Activated naive CD8-positive, alpha-beta T cell (primary cell): ENCODE data around the gene SOX15.

Experiments used
- H3K27ac Mint-ChIP-seq: one replicate; pipeline ENCODE4 v1.8.0; 2021; ENCODE audit warnings: mixed read lengths
- H3K27me3 Mint-ChIP-seq: one replicate; pipeline ENCODE4 v1.8.0; 2021; ENCODE audit warnings: mixed read lengths
- H3K36me3 Mint-ChIP-seq: one replicate; pipeline ENCODE4 v1.8.0; 2021; ENCODE audit warnings: mixed read lengths
- H3K4me1 Mint-ChIP-seq: one replicate; pipeline ENCODE4 v1.8.0; 2021; ENCODE audit warnings: low read depth, mixed read lengths
- H3K4me3 Mint-ChIP-seq: one replicate; pipeline ENCODE4 v1.8.0; 2021; ENCODE audit warnings: mild to moderate bottlenecking, mixed read lengths
- H3K9me3 Mint-ChIP-seq: one replicate; pipeline ENCODE4 v1.8.0; 2021; ENCODE audit warnings: low read depth, mixed read lengths

SOX15 gene

GRCh38 chr17:7558544-7559319, 31.2 kb downstream of the SOX15 start, which contains the start of gene TNFSF13:
Gene TNFSF13 (plus strand): TSS chr17:7558750. CDS start chr17:7559040, 290 bp downstream.
- Mint-ChIP-seq H3K27ac (peak within 1 kb of the TSS; percentile 85), H3K9me3 (no peaks in the 10 kb centered on the region), H3K36me3 (peaks cover 5% of the 10 kb centered on the region), H3K4me1 (peaks cover 57% of the 10 kb centered on the region), H3K4me3 (peak within 1 kb of the TSS; percentile 96), H3K27me3 (no peaks in the 10 kb centered on the region)

- no peaks in the 10 kb centered on the region for H3K27me3 Mint-ChIP-seq
- peak overlapping the region; percentile 85 for H3K27ac Mint-ChIP-seq
- no peaks in the 10 kb centered on the region for H3K9me3 Mint-ChIP-seq
- peaks cover 62% of the 10 kb centered on the region for H3K4me1 Mint-ChIP-seq
- H3K4me3 Mint-ChIP-seq: peak overlapping the region; percentile 96
- H3K36me3 Mint-ChIP-seq: peaks cover 5% of the 10 kb centered on the region
Observed at GRCh38 chr17:7557775-7558543, 31.9 kb downstream of the SOX15 start.

- no peaks in the 10 kb centered on the region for H3K27me3 Mint-ChIP-seq
- H3K27ac Mint-ChIP-seq: no peak overlapping the region
- H3K4me1 Mint-ChIP-seq: peaks cover 62% of the 10 kb centered on the region
- no peak overlapping the region for H3K4me3 Mint-ChIP-seq
- H3K36me3 Mint-ChIP-seq: no peaks in the 10 kb centered on the region
- no peaks in the 10 kb centered on the region for H3K9me3 Mint-ChIP-seq
Observed at GRCh38 chr17:7557147-7557764, 32.6 kb downstream of the SOX15 start.

GRCh38 chr17:7556627-7557026, 33.3 kb downstream of the SOX15 start:
- Mint-ChIP-seq H3K27me3 (no peaks in the 10 kb centered on the region), H3K36me3 (no peaks in the 10 kb centered on the region), H3K9me3 (no peaks in the 10 kb centered on the region), H3K27ac (peak overlapping the region; percentile 18), H3K4me3 (no peak overlapping the region), H3K4me1 (peaks cover 68% of the 10 kb centered on the region)

GRCh38 chr17:7555320-7555948, 34.5 kb downstream of the SOX15 start:
- H3K27me3 Mint-ChIP-seq: no peaks in the 10 kb centered on the region
- peaks cover 71% of the 10 kb centered on the region for H3K4me1 Mint-ChIP-seq
- H3K4me3 Mint-ChIP-seq: no peak overlapping the region
- no peaks in the 10 kb centered on the region for H3K36me3 Mint-ChIP-seq
- peak overlapping the region; percentile 90 for H3K27ac Mint-ChIP-seq
- H3K9me3 Mint-ChIP-seq: no peaks in the 10 kb centered on the region

GRCh38 chr17:7553356-7553755, 36.5 kb downstream of the SOX15 start:
- no peaks in the 10 kb centered on the region for H3K27me3 Mint-ChIP-seq
- H3K9me3 Mint-ChIP-seq: no peaks in the 10 kb centered on the region
- H3K27ac Mint-ChIP-seq: peak overlapping the region; percentile 86
- H3K36me3 Mint-ChIP-seq: no peaks in the 10 kb centered on the region
- peaks cover 69% of the 10 kb centered on the region for H3K4me1 Mint-ChIP-seq
- H3K4me3 Mint-ChIP-seq: peak overlapping the region; percentile 49

GRCh38 chr17:7552621-7553051, 37.3 kb downstream of the SOX15 start:
- peak overlapping the region; percentile 87 for H3K27ac Mint-ChIP-seq
- no peaks in the 10 kb centered on the region for H3K36me3 Mint-ChIP-seq
- no peaks in the 10 kb centered on the region for H3K27me3 Mint-ChIP-seq
- H3K4me1 Mint-ChIP-seq: peaks cover 68% of the 10 kb centered on the region
- H3K4me3 Mint-ChIP-seq: peak overlapping the region; percentile 65
- no peaks in the 10 kb centered on the region for H3K9me3 Mint-ChIP-seq

- no peaks in the 10 kb centered on the region for H3K9me3 Mint-ChIP-seq
- peak overlapping the region; percentile 62 for H3K27ac Mint-ChIP-seq
- no peaks in the 10 kb centered on the region for H3K36me3 Mint-ChIP-seq
- H3K27me3 Mint-ChIP-seq: no peaks in the 10 kb centered on the region
- peaks cover 67% of the 10 kb centered on the region for H3K4me1 Mint-ChIP-seq
- H3K4me3 Mint-ChIP-seq: peak overlapping the region; percentile 44
Observed at GRCh38 chr17:7551396-7551795, 38.5 kb downstream of the SOX15 start.

- Mint-ChIP-seq H3K36me3 (no peaks in the 10 kb centered on the region), H3K9me3 (no peaks in the 10 kb centered on the region), H3K27ac (peak overlapping the region; percentile 61), H3K4me3 (peak overlapping the region; percentile 20), H3K27me3 (no peaks in the 10 kb centered on the region), H3K4me1 (peaks cover 61% of the 10 kb centered on the region)
Observed at GRCh38 chr17:7550344-7550743, 39.5 kb downstream of the SOX15 start.

- peak overlapping the region; percentile 87 for H3K27ac Mint-ChIP-seq
- H3K9me3 Mint-ChIP-seq: no peaks in the 10 kb centered on the region
- H3K4me3 Mint-ChIP-seq: peak overlapping the region; percentile 90
- H3K27me3 Mint-ChIP-seq: no peaks in the 10 kb centered on the region
- H3K4me1 Mint-ChIP-seq: peaks cover 55% of the 10 kb centered on the region
- no peaks in the 10 kb centered on the region for H3K36me3 Mint-ChIP-seq
Observed at GRCh38 chr17:7549401-7550055, 40.4 kb downstream of the SOX15 start.

- no peaks in the 10 kb centered on the region for H3K9me3 Mint-ChIP-seq
- no peaks in the 10 kb centered on the region for H3K27me3 Mint-ChIP-seq
- H3K36me3 Mint-ChIP-seq: no peaks in the 10 kb centered on the region
- H3K4me3 Mint-ChIP-seq: peak within 1 kb of the TSS; percentile 90
- peak within 1 kb of the TSS; percentile 87 for H3K27ac Mint-ChIP-seq
- H3K4me1 Mint-ChIP-seq: peaks cover 52% of the 10 kb centered on the region
Observed at GRCh38 chr17:7548585-7549400, 41.1 kb downstream of the SOX15 start, which contains the start of gene TNFSF12. Gene TNFSF12 (plus strand): TSS chr17:7549058. CDS start chr17:7549154, 96 bp downstream.

GRCh38 chr17:7544911-7545310, 45.0 kb downstream of the SOX15 start:
- Mint-ChIP-seq H3K27me3 (no peaks in the 10 kb centered on the region), H3K36me3 (no peaks in the 10 kb centered on the region), H3K4me3 (no peak overlapping the region), H3K27ac (no peak overlapping the region), H3K9me3 (no peaks in the 10 kb centered on the region), H3K4me1 (peaks cover 17% of the 10 kb centered on the region)

- no peaks in the 10 kb centered on the region for H3K9me3 Mint-ChIP-seq
Observed at GRCh38 chr17:7541074-7541621, 48.7 kb downstream of the SOX15 start.

More at GRCh38 chr17:7541074-7541621, 48.7 kb downstream of the SOX15 start:
- Mint-ChIP-seq H3K27me3 (no peaks in the 10 kb centered on the region), H3K4me1 (no peaks in the 10 kb centered on the region), H3K36me3 (no peaks in the 10 kb centered on the region), H3K4me3 (no peak overlapping the region), H3K27ac (no peak overlapping the region)
